Measurements from ENCODE around the gene EVA1B. TPM values are rescaled to one million over a fixed set of nuclear protein-coding genes. Genes with fewer than 3 reads are reported as not detected.
A peak's percentile ranks its signal among the peaks of the same experiment; 100 is the strongest.

The EVA1B gene
- total RNA-seq, 1 experiment from 2014 or later: 32.0 TPM

DNA sequence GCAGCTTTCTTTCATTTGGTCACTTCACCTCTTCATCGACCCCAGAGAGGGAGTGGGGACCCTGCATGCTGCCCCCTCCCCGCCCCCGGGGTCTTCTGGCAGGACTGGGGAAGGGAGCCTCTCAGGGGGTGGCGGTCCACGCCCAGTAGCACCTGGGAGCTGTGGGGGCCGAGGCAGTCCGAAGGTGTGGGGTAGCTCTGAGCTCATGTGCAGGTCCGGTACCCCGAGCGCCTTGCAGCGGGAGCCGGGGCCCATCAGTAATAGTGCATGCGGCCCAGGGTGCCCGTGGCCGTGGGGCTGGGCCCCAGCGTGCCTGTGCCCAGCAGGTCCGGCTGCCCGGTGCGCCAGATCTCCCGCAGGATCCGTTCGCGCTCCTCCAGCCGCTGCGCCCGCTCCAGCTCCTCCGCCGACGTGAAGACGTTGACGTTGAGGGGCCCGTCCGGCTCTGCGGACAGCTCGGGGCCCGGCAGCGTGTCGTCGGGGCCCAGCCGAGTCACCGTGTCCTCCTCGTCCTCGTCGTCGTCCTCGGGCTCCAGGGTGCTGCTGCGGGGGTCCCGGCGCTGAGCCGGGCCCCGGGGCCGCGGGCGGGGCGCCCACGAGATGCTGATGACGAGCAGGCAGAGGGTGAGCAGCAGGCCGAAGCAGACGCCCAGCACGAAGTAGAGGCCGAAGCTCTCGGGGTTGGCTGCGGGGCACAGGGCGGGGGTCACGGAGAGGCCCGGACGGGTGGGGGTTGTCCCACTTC is 1.2 kb downstream of the EVA1B start (continued):
- TF ChIP-seq E2F5 (CRISPR knock-in tag; IDR thresholded peaks at IDR 0.05) (peak; percentile 20; the same call in 1 of the 2 replicates), EMX1 (CRISPR knock-in tag; IDR thresholded peaks at IDR 0.05) (no peak), ZNF121 (CRISPR knock-in tag; IDR thresholded peaks at IDR 0.05) (no peak), FOXK1 (CRISPR knock-in tag; IDR thresholded peaks at IDR 0.05) (no peak), GRHL2 (CRISPR knock-in tag; IDR thresholded peaks at IDR 0.05; ENCODE audit: insufficient replicate concordance, severe bottlenecking) (no peak), ZNF423 (CRISPR knock-in tag; IDR thresholded peaks at IDR 0.05) (no peak), CREB1 (CRISPR knock-in tag; IDR thresholded peaks at IDR 0.05) (no peak)
- TF ChIP-seq, protein P1, sequence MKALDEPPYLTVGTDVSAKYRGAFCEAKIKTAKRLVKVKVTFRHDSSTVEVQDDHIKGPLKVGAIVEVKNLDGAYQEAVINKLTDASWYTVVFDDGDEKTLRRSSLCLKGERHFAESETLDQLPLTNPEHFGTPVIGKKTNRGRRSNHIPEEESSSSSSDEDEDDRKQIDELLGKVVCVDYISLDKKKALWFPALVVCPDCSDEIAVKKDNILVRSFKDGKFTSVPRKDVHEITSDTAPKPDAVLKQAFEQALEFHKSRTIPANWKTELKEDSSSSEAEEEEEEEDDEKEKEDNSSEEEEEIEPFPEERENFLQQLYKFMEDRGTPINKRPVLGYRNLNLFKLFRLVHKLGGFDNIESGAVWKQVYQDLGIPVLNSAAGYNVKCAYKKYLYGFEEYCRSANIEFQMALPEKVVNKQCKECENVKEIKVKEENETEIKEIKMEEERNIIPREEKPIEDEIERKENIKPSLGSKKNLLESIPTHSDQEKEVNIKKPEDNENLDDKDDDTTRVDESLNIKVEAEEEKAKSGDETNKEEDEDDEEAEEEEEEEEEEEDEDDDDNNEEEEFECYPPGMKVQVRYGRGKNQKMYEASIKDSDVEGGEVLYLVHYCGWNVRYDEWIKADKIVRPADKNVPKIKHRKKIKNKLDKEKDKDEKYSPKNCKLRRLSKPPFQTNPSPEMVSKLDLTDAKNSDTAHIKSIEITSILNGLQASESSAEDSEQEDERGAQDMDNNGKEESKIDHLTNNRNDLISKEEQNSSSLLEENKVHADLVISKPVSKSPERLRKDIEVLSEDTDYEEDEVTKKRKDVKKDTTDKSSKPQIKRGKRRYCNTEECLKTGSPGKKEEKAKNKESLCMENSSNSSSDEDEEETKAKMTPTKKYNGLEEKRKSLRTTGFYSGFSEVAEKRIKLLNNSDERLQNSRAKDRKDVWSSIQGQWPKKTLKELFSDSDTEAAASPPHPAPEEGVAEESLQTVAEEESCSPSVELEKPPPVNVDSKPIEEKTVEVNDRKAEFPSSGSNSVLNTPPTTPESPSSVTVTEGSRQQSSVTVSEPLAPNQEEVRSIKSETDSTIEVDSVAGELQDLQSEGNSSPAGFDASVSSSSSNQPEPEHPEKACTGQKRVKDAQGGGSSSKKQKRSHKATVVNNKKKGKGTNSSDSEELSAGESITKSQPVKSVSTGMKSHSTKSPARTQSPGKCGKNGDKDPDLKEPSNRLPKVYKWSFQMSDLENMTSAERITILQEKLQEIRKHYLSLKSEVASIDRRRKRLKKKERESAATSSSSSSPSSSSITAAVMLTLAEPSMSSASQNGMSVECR (CRISPR knock-in tag; IDR thresholded peaks at IDR 0.05; ENCODE audit: borderline replicate concordance): no peak
- TF ChIP-seq, protein P2, sequence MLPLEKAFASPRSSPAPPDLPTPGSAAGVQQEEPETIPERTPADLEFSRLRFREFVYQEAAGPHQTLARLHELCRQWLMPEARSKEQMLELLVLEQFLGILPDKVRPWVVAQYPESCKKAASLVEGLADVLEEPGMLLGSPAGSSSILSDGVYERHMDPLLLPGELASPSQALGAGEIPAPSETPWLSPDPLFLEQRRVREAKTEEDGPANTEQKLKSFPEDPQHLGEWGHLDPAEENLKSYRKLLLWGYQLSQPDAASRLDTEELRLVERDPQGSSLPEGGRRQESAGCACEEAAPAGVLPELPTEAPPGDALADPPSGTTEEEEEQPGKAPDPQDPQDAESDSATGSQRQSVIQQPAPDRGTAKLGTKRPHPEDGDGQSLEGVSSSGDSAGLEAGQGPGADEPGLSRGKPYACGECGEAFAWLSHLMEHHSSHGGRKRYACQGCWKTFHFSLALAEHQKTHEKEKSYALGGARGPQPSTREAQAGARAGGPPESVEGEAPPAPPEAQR (CRISPR knock-in tag; IDR thresholded peaks at IDR 0.05): no peak

DNA sequence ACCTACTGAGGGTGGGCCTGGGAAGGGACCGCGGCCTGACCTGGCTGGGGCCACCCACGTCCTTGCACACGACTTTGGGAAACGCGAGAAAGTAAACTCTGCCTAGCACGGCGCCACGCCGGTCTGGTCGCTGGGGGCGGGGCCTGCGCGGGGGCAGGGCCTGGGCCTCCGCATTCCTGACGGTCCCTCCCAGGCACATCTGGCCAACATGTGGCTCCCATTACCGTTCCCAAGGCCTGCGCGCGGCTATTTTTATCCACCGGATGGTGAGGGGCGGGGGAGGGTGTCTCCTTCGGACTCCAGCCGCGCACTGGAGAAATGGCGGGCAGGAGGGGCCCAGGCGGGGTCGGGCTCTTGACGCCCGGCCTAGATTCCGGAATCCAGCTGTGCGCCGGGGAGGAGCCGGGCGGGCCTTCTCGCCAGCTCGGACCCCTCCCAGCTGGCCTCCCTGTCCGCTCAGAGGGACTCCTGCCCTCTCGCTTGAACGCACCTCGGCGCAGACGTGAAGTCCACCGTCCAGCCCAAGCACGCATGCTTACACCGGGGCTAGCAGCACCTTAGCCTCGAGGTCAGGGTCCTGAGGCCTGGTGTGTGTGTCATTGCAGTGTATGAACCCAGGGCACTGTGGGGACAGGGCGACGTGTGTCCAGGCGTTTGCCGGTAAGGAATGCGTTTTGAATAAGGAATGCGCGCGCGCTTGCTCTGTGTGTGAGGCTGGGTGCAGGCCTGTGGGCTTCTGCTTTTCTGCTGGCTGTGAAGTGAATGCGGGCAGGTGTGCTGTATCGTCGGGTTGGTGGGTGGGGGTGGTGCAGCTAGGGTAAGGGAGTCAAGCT is 2.1 kb downstream of the EVA1B start:
- CTCF ChIA-PET: interaction anchor here (0.6 to 4.8 kb wide), 16 partner anchors 15 to 224 kb away, joined by 3 to 32 read pairs (median 4); partner anchors contain the start of genes OSCP1, SH3D21, THRAP3 and TRAPPC3
- TF ChIP-seq, protein P3, sequence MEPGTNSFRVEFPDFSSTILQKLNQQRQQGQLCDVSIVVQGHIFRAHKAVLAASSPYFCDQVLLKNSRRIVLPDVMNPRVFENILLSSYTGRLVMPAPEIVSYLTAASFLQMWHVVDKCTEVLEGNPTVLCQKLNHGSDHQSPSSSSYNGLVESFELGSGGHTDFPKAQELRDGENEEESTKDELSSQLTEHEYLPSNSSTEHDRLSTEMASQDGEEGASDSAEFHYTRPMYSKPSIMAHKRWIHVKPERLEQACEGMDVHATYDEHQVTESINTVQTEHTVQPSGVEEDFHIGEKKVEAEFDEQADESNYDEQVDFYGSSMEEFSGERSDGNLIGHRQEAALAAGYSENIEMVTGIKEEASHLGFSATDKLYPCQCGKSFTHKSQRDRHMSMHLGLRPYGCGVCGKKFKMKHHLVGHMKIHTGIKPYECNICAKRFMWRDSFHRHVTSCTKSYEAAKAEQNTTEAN (CRISPR knock-in tag; IDR thresholded peaks at IDR 0.05): peak; percentile 90; the same call in 1 of the 2 replicates
- TF ChIP-seq, protein P4, sequence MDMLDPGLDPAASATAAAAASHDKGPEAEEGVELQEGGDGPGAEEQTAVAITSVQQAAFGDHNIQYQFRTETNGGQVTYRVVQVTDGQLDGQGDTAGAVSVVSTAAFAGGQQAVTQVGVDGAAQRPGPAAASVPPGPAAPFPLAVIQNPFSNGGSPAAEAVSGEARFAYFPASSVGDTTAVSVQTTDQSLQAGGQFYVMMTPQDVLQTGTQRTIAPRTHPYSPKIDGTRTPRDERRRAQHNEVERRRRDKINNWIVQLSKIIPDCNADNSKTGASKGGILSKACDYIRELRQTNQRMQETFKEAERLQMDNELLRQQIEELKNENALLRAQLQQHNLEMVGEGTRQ (CRISPR knock-in tag; IDR thresholded peaks at IDR 0.05): peak; percentile 31; the same call in 1 of the 2 replicates
- TF ChIP-seq, protein P5, sequence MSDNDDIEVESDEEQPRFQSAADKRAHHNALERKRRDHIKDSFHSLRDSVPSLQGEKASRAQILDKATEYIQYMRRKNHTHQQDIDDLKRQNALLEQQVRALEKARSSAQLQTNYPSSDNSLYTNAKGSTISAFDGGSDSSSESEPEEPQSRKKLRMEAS (CRISPR knock-in tag; IDR thresholded peaks at IDR 0.05): peak; percentile 96
- TF ChIP-seq PRRX2 (CRISPR knock-in tag; IDR thresholded peaks at IDR 0.05) (no peak), TEAD4 (CRISPR knock-in tag; IDR thresholded peaks at IDR 0.05) (peak; percentile 14), NR2C2 (CRISPR knock-in tag; IDR thresholded peaks at IDR 0.05) (no peak), NR3C1 (CRISPR knock-in tag; conservative IDR thresholded peaks at IDR 0.05; ENCODE audit: low read depth) (no peak), GRHL2 (CRISPR knock-in tag; IDR thresholded peaks at IDR 0.05; ENCODE audit: insufficient replicate concordance, severe bottlenecking) (no peak), FOXK1 (CRISPR knock-in tag; IDR thresholded peaks at IDR 0.05) (peak; percentile 62)
- TF ChIP-seq, protein P6, sequence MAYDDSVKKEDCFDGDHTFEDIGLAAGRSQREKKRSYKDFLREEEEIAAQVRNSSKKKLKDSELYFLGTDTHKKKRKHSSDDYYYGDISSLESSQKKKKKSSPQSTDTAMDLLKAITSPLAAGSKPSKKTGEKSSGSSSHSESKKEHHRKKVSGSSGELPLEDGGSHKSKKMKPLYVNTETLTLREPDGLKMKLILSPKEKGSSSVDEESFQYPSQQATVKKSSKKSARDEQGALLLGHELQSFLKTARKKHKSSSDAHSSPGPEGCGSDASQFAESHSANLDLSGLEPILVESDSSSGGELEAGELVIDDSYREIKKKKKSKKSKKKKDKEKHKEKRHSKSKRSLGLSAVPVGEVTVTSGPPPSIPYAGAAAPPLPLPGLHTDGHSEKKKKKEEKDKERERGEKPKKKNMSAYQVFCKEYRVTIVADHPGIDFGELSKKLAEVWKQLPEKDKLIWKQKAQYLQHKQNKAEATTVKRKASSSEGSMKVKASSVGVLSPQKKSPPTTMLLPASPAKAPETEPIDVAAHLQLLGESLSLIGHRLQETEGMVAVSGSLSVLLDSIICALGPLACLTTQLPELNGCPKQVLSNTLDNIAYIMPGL (CRISPR knock-in tag; IDR thresholded peaks at IDR 0.05): peak; percentile 18; the same call in 1 of the 2 replicates
- TF ChIP-seq, protein P7, sequence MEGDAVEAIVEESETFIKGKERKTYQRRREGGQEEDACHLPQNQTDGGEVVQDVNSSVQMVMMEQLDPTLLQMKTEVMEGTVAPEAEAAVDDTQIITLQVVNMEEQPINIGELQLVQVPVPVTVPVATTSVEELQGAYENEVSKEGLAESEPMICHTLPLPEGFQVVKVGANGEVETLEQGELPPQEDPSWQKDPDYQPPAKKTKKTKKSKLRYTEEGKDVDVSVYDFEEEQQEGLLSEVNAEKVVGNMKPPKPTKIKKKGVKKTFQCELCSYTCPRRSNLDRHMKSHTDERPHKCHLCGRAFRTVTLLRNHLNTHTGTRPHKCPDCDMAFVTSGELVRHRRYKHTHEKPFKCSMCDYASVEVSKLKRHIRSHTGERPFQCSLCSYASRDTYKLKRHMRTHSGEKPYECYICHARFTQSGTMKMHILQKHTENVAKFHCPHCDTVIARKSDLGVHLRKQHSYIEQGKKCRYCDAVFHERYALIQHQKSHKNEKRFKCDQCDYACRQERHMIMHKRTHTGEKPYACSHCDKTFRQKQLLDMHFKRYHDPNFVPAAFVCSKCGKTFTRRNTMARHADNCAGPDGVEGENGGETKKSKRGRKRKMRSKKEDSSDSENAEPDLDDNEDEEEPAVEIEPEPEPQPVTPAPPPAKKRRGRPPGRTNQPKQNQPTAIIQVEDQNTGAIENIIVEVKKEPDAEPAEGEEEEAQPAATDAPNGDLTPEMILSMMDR (IDR thresholded peaks at IDR 0.05): no peak

More for the DNA sequence above, 2.1 kb downstream of the EVA1B start:
- Mint-ChIP-seq H3K4me1 (peaks cover 25% of the 10 kb centered on the region), H3K27me3 (ENCODE audit: low read depth) (peaks cover 10% of the 10 kb centered on the region), H3K9me3 (no peaks in the 10 kb centered on the region), H3K4me3 (peak overlapping the region; percentile 89), H3K36me3 (peaks cover 6% of the 10 kb centered on the region; the same call in 1 of the 2 replicates), H3K27ac (peak overlapping the region; percentile 97)
- ATAC-seq: peak; percentile 61
- POLR2A ChIA-PET: interaction anchor here (0.7 to 7.3 kb wide), 8 partner anchors 15 to 551 kb away, joined by 3 to 77 read pairs (median 4); partner anchors contain the start of genes CLSPN, LSM10, SH3D21 and STK40
- DNase-seq (ENCODE audit: low spot score): peak; percentile 91

All from WTC11 (cell line).